OCI-LY7 (cell line): ENCODE measurements around the gene IL12RB2. TPM values are rescaled to one million over a fixed set of nuclear protein-coding genes. Genes with fewer than 3 reads are reported as not detected.

Experiments
- BruUV-seq: library from RNA; stranded (reverse); fragments of 400-500 nt; replicated peaks from 2 replicates; lab custom pipeline; 2021; lab: Mats Ljungman, UMichigan
- CTCF ChIA-PET: fragments of 300-600 bp; sonication (Branson Sonifier 250); formaldehyde crosslinking; loops from one replicate; lab custom pipeline; 2022; ENCODE audit warnings: antibody characterized with exemption; ENCODE audit not compliant: unreplicated experiment; lab: Charles Lee
- POLR2A ChIA-PET: fragments of 300-600 bp; sonication (Branson Sonifier 250); formaldehyde crosslinking; loops from one replicate; lab custom pipeline; 2022; ENCODE audit warnings: antibody characterized with exemption; lab: Charles Lee
- DNase-seq: peaks from one replicate; pipeline ENCODE4 v3.0.0-alpha.2; 2015; ENCODE audit warnings: low spot score
- H2AFZ ChIP-seq: fragments of 200-600 bp; sonication (generic), shearing (Covaris generic); 2 replicates; pipeline ENCODE4 v1.6.1; 2014; ENCODE audit warnings: mild to moderate bottlenecking, antibody characterized with exemption, low read length, moderate library complexity
- H3K27ac ChIP-seq: fragments of 200-600 bp; sonication (generic); 2 replicates; pipeline ENCODE4 v1.5.1; 2014; ENCODE audit warnings: mixed run types, low read depth, mild to moderate bottlenecking, moderate library complexity, low read length, inconsistent platforms; ENCODE audit not compliant: poor library complexity, severe bottlenecking
- H3K36me3 ChIP-seq: fragments of 200-600 bp; sonication (generic); 2 replicates; pipeline ENCODE4 v1.6.1; 2014; ENCODE audit warnings: mild to moderate bottlenecking, antibody characterized with exemption, low read length, moderate library complexity, mixed read lengths; ENCODE audit not compliant: insufficient read depth
- H3K4me1 ChIP-seq: fragments of 200-600 bp; sonication (generic); 2 replicates; pipeline ENCODE4 v1.5.1; 2014; ENCODE audit warnings: mild to moderate bottlenecking, low read length; ENCODE audit not compliant: insufficient read depth, poor library complexity, severe bottlenecking
- H3K4me2 ChIP-seq: fragments of 200-600 bp; sonication (generic); 2 replicates; pipeline ENCODE4 v1.6.1; 2014; ENCODE audit warnings: mild to moderate bottlenecking, low read length
- H3K4me3 ChIP-seq: fragments of 200-600 bp; sonication (generic); 2 replicates; pipeline ENCODE4 v1.5.1; 2014; ENCODE audit warnings: mild to moderate bottlenecking, low read depth, low read length; ENCODE audit not compliant: poor library complexity, severe bottlenecking
- H3K79me2 ChIP-seq: fragments of 200-600 bp; sonication (generic); 2 replicates; pipeline ENCODE4 v1.6.1; 2016; ENCODE audit warnings: low read depth, mild to moderate bottlenecking, low read length, moderate library complexity, mixed read lengths; ENCODE audit not compliant: insufficient read depth
- H3K9me2 ChIP-seq: fragments of 200-600 bp; sonication (generic); 2 replicates; pipeline ENCODE4 v1.6.1; 2016; ENCODE audit warnings: mild to moderate bottlenecking, low read length, mixed read lengths; ENCODE audit not compliant: insufficient read depth
- H3K9me3 ChIP-seq: fragments of 200-600 bp; sonication (generic); 2 replicates; pipeline ENCODE4 v1.6.1; 2014; ENCODE audit warnings: mild to moderate bottlenecking, mixed run types, low read length, mixed read lengths
- H4K20me1 ChIP-seq: fragments of 200-600 bp; sonication (generic); 2 replicates; pipeline ENCODE4 v1.6.1; 2014; ENCODE audit warnings: mild to moderate bottlenecking, antibody characterized with exemption, low read length, moderate library complexity, mixed read lengths; ENCODE audit not compliant: insufficient read depth
- EZH2phosphoT487 ChIP-seq: fragments of 200-600 bp; sonication (generic); IDR thresholded peaks from 2 replicates; pipeline ENCODE4 v1.6.1; 2018; ENCODE audit warnings: low read depth, borderline replicate concordance, mild to moderate bottlenecking, mixed run types, antibody characterized with exemption, low read length, moderate library complexity, mixed read lengths
- intact Hi-C: fragments of 100-400 bp; cut with micrococcal nuclease; formaldehyde crosslinking; loops from one replicate; pipeline ENCODE4 v1.10.0; 2022; ENCODE audit not compliant: unreplicated experiment
- total RNA-seq, 2 experiments: library from RNA; depleted of rRNA in 1 of 2; stranded (reverse); fragments of >200 nt in 1 of 2; shearing (Covaris generic) in 1 of 2; gene quantifications; 2 replicates each; pipeline ENCODE4 v1.2.3, GENCODE V29; 2014 to 2022
- TF ChIP-seq, protein P1 (sequence below): fragments of 200-600 bp; sonication (generic); conservative IDR thresholded peaks from 2 replicates; pipeline ENCODE4 v1.5.1; 2014; ENCODE audit warnings: mild to moderate bottlenecking, antibody characterized with exemption, low read length, moderate library complexity, mixed read lengths

IL12RB2 gene
- total RNA-seq, 2 experiments from 2014 or later, result not detected

GRCh38 chr1:67350783-67351182, 43.1 kb downstream of the IL12RB2 start:
- Histone ChIP-seq H4K20me1 (no peaks in the 10 kb centered on the region), H3K36me3 (no peaks in the 10 kb centered on the region), H3K4me3 (no peak overlapping the region), H3K9me2 (no peaks in the 10 kb centered on the region), H2AFZ (no peak overlapping the region), H3K4me2 (no peak overlapping the region), H3K4me1 (no peaks in the 10 kb centered on the region), H3K27ac (no peak overlapping the region), H3K79me2 (no peaks in the 10 kb centered on the region), H3K9me3 (no peaks in the 10 kb centered on the region)
- TF ChIP-seq EZH2phosphoT487, result no peak
- TF ChIP-seq, protein P1, sequence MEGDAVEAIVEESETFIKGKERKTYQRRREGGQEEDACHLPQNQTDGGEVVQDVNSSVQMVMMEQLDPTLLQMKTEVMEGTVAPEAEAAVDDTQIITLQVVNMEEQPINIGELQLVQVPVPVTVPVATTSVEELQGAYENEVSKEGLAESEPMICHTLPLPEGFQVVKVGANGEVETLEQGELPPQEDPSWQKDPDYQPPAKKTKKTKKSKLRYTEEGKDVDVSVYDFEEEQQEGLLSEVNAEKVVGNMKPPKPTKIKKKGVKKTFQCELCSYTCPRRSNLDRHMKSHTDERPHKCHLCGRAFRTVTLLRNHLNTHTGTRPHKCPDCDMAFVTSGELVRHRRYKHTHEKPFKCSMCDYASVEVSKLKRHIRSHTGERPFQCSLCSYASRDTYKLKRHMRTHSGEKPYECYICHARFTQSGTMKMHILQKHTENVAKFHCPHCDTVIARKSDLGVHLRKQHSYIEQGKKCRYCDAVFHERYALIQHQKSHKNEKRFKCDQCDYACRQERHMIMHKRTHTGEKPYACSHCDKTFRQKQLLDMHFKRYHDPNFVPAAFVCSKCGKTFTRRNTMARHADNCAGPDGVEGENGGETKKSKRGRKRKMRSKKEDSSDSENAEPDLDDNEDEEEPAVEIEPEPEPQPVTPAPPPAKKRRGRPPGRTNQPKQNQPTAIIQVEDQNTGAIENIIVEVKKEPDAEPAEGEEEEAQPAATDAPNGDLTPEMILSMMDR, result no peak
- ChIA-PET POLR2A (interaction anchor here (0.6 to 0.8 kb wide), 3 partner anchors 13 to 183 kb away, joined by 3 read pairs; no protein-coding TSS in a partner anchor), CTCF (no interaction called here)
- intact Hi-C loops, result no loop called here
- no TSS peak for BruUV-seq
- DNase-seq, result no peak

DNA sequence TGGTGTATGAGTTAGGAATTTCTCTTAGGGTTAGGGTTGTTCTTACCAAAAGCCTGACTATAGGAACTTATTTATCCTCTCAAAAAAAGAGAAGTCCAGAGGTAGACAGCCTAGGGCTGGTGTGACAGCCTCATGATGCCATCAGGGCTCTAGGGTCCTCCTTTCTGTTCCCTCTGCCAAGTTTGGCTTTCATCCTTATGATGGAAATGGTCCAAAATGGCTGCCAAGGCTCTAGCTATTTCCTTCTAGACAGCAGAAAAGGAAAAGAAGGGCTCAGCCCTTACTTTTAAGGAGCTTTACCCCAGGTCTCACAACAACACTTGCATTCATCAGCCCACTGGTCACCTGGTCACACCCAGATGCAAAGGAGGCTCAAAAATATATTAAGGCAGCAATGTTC, 44.5 kb downstream of the IL12RB2 start:
- no peaks in the 10 kb centered on the region for H3K4me1 ChIP-seq
- no peak for DNase-seq
- H3K9me3 ChIP-seq, result no peaks in the 10 kb centered on the region
- intact Hi-C loops, result no loop called here
- H3K79me2 ChIP-seq, result no peaks in the 10 kb centered on the region
- POLR2A ChIA-PET, result no interaction called here
- BruUV-seq, result no TSS peak
- no peaks in the 10 kb centered on the region for H3K36me3 ChIP-seq
- no peak overlapping the region for H2AFZ ChIP-seq
- no peaks in the 10 kb centered on the region for H4K20me1 ChIP-seq
- no peak for TF ChIP-seq EZH2phosphoT487
- TF ChIP-seq, protein P1, result no peak
- H3K27ac ChIP-seq, result no peak overlapping the region
- no peak overlapping the region for H3K4me2 ChIP-seq
- CTCF ChIA-PET, result no interaction called here
- no peak overlapping the region for H3K4me3 ChIP-seq
- H3K9me2 ChIP-seq, result no peaks in the 10 kb centered on the region

DNA sequence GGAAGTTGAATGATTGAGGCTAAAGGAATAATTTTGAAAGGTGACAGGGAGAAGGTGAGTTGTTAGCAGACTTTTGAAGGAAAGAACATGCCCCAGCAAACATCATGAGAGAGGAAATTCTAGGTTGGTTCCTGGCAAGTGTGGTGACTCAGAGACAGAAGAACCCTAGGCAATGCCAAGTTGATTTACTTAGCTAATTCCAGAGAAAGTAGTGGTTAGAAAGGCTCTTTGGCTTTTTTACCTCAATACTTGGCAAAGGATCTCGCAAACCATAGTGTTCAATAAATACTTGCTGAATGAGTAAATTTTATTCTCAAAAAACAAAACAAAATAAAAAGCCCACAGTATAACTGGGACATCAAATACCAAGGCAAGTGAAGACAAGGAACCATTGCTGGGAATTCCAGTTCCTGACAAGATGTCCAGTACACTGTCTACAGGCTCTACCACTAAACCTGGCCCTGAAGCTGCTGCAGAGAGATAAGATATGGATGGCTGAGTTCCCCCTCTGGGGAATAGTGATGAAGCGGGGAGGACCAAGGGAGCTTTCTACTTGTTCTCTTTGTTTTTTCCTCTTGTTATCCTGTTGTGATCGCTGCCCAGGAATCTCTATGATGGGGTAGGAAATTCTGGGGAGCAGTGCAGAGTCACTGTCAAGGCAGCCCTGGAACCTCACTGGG, 48.2 kb downstream of the IL12RB2 start:
- intact Hi-C loops, result no loop called here
- H3K36me3 ChIP-seq, result no peaks in the 10 kb centered on the region
- ChIA-PET CTCF (interaction anchor here (0.7 to 1.3 kb wide), 2 partner anchors 12 to 17 kb away, joined by 3 to 5 read pairs; no protein-coding TSS in a partner anchor), POLR2A (interaction anchor here (0.6 to 1.0 kb wide), 4 partner anchors 26 to 540 kb away, joined by 3 to 5 read pairs (median 4); no protein-coding TSS in a partner anchor)
- no TSS peak for BruUV-seq
- no peak overlapping the region for H3K4me2 ChIP-seq
- H2AFZ ChIP-seq, result no peak overlapping the region
- TF ChIP-seq, protein P1, result no peak
- no peak for TF ChIP-seq EZH2phosphoT487
- H3K4me1 ChIP-seq, result no peaks in the 10 kb centered on the region
- H3K4me3 ChIP-seq, result no peak overlapping the region
- DNase-seq, result no peak
- H3K9me3 ChIP-seq, result no peaks in the 10 kb centered on the region
- no peaks in the 10 kb centered on the region for H3K9me2 ChIP-seq
- no peaks in the 10 kb centered on the region for H3K79me2 ChIP-seq
- H3K27ac ChIP-seq, result no peak overlapping the region
- H4K20me1 ChIP-seq, result no peaks in the 10 kb centered on the region
